Measurements from ENCODE around the gene GCNA.
"Not testable (repeated sequence)": the region's sequence is repeated elsewhere in the genome, so short reads cannot be mapped to it uniquely, and the experiment has no call there.

Gene GCNA

GRCh38 chrX:71563921-71564320 is 14.3 kb upstream of the GCNA start:
- no peak for TF ChIP-seq CTCF (conservative IDR thresholded peaks at IDR 0.05; ENCODE audit: low read depth, low read length)
- DNase-seq (ENCODE audit: low read depth): no peak
- no peak overlapping the region for H3K4me3 ChIP-seq (ENCODE audit: low read depth, low read length)

- DNase-seq (ENCODE audit: low read depth): peak; percentile 7
- H3K4me3 ChIP-seq (ENCODE audit: low read depth, low read length): no peak overlapping the region
- no peak for TF ChIP-seq CTCF (conservative IDR thresholded peaks at IDR 0.05; ENCODE audit: low read depth, low read length)
These were observed 12.7 kb upstream of the GCNA start for GRCh38 chrX:71565474-71566041.

- not testable (repeated sequence) for DNase-seq (ENCODE audit: low read depth); H3K4me3 ChIP-seq (ENCODE audit: low read depth, low read length)
These were observed 6.8 kb upstream of the GCNA start for GRCh38 chrX:71571390-71571789.

GRCh38 chrX:71573590-71573989 is 4.6 kb upstream of the GCNA start:
- no peak for DNase-seq (ENCODE audit: low read depth)
- TF ChIP-seq CTCF (conservative IDR thresholded peaks at IDR 0.05; ENCODE audit: low read depth, low read length): no peak
- no peak overlapping the region for H3K4me3 ChIP-seq (ENCODE audit: low read depth, low read length)

GRCh38 chrX:71577682-71578081 is 555 bp upstream of the GCNA start:
- TF ChIP-seq CTCF (conservative IDR thresholded peaks at IDR 0.05; ENCODE audit: low read depth, low read length): no peak
- H3K4me3 ChIP-seq (ENCODE audit: low read depth, low read length): no peak overlapping the region
- no peak for DNase-seq (ENCODE audit: low read depth)

- H3K4me3 ChIP-seq (ENCODE audit: low read depth, low read length): no peak overlapping the region
- no peak for DNase-seq (ENCODE audit: low read depth)
- TF ChIP-seq CTCF (conservative IDR thresholded peaks at IDR 0.05; ENCODE audit: low read depth, low read length): no peak
These were observed 1.1 kb downstream of the GCNA start for GRCh38 chrX:71579136-71579989.

- no peak overlapping the region for H3K4me3 ChIP-seq (ENCODE audit: low read depth, low read length)
- no peak for DNase-seq (ENCODE audit: low read depth)
- no peak for TF ChIP-seq CTCF (conservative IDR thresholded peaks at IDR 0.05; ENCODE audit: low read depth, low read length)
These were observed 1.7 kb downstream of the GCNA start for GRCh38 chrX:71579990-71580380.
